Stomach (tissue), 9 donors: ENCODE data around the gene CNTNAP4. TPM values are rescaled to one million over a fixed set of nuclear protein-coding genes. Genes with fewer than 3 reads are reported as not detected.

Source experiments
- DNase-seq, 2 donors: peaks; one replicate each; pipeline versions ENCODE4 v3.0.0 to v3.0.0-alpha.2; 2013 to 2019
- H3K27ac ChIP-seq, 5 donors: fragments of 200-600 bp in 4 of 5; sonication (generic) in 4 of 5; one replicate each; pipeline ENCODE4 v1.5.1; 2013 to 2019; ENCODE audit warnings: mild to moderate bottlenecking in 1 of 5, moderate library complexity in 1 of 5
- H3K27me3 ChIP-seq, 3 donors: fragments of 200-600 bp; sonication (generic); one replicate each; pipeline ENCODE4 v1.5.1; 2017 to 2019; ENCODE audit warnings: mixed run types in 1 of 3
- H3K36me3 ChIP-seq, 4 donors: fragments of 200-600 bp; sonication (generic); 1 replicate in 3 of 4; 2 replicates in 1 of 4; pipeline ENCODE4 v1.5.1; 2016 to 2019
- H3K4me1 ChIP-seq, 4 donors: fragments of 200-600 bp; sonication (generic); one replicate each; pipeline ENCODE4 v1.5.1; 2016 to 2019
- H3K4me3 ChIP-seq, 4 donors: fragments of 200-600 bp; sonication (generic) in 3 of 4; one replicate each; pipeline ENCODE4 v1.5.1; 2016 to 2019; ENCODE audit warnings: mild to moderate bottlenecking in 1 of 4
- H3K9me3 ChIP-seq, 4 donors: fragments of 200-600 bp; sonication (generic); one replicate each; pipeline ENCODE4 v1.5.1; 2016 to 2019
- EP300 ChIP-seq: sonication (generic); formaldehyde crosslinking; IDR thresholded peaks from one replicate; pipeline ENCODE4 v1.6.1; 2017; ENCODE audit warnings: antibody characterized with exemption
- POLR2A ChIP-seq, 4 donors: fragments of 450-650 bp; IDR thresholded peaks; one replicate each; pipeline ENCODE4 v1.6.1; 2016; ENCODE audit warnings: antibody characterized with exemption in 4 of 4, control low read depth in 2 of 4, mild to moderate bottlenecking in 1 of 4, moderate library complexity in 1 of 4
- POLR2AphosphoS5 ChIP-seq, 3 donors: sonication (generic); formaldehyde crosslinking; IDR thresholded peaks; one replicate each; pipeline ENCODE4 v1.6.1; 2016; ENCODE audit warnings: antibody characterized with exemption in 3 of 3
- WGBS, 5 donors: extraction: QIAGEN DNeasy Blood & Tissue Kit in 3 of 5; methylation state at CpG; one replicate each; pipeline versions ENCODE4 v1.1.5 to v1.1.7; 2013 to 2018; 5-methylcytosine and 5-hydroxymethylcytosine counted together
- intact Hi-C: fragments of 100-400 bp; cut with DNase I; formaldehyde crosslinking; loops from one replicate; pipeline ENCODE4 v1.15.1; 2023; ENCODE audit warnings: low total_unique reads
- polyA plus RNA-seq, 3 donors: library from polyadenylated mRNA; stranded (reverse); fragments of 200-250 nt; gene quantifications; one replicate each; pipeline ENCODE4 v1.2.3, GENCODE V29; 2013
- total RNA-seq, 5 donors: library from RNA; depleted of rRNA; stranded (reverse); fragments of >200 nt; gene quantifications; one replicate each; pipeline versions ENCODE4 v1.1.0 to v1.2.3, GENCODE V29; 2014 to 2016
- TF ChIP-seq, protein P1 (sequence below), 7 experiments: fragments of 450-650 bp in 4 of 7; fragments of 200-600 bp in 3 of 7; sonication (generic) in 3 of 7; IDR thresholded peaks; one replicate each; pipeline ENCODE4 v1.5.1; 2016 to 2019; ENCODE audit warnings: antibody characterized with exemption in 7 of 7, control low read depth in 2 of 7, mild to moderate bottlenecking in 1 of 7
- donor health status: healthy with polysubstance abuse.
- donor health status: Bipolar disorder and iron deficiency.
- donor health status: healthy.

CNTNAP4 gene
- total and polyA plus RNA-seq, 8 donors = 1.3 TPM; not detected in 7

DNA sequence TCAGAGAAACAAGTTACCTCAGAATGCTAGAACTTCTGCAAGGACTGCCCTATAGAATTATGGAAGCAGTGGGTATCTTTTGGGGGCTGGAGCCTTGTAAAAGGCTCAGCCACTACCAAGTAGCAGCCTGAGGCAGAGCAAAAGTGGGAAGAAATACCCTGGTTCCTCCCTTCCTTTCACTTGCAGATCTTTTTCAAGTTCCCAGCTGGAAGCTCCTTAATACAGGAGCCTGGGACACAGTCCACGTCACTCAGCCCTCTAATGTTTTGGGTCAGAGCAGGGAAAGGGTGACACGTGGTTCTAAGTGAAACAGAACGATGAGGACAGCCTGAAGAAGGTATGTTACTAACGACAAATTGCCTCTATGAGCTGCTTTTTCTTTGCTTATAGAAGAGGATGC, 93.1 kb downstream of the CNTNAP4 start:
- H3K27ac ChIP-seq = no peak overlapping the region
- peaks cover 3 to 9% (median 4%) of the 10 kb centered on the region in 4 donors for H3K9me3 ChIP-seq
- TF ChIP-seq POLR2AphosphoS5 (IDR thresholded peaks at IDR 0.05) = no peak
- TF ChIP-seq, protein P1, sequence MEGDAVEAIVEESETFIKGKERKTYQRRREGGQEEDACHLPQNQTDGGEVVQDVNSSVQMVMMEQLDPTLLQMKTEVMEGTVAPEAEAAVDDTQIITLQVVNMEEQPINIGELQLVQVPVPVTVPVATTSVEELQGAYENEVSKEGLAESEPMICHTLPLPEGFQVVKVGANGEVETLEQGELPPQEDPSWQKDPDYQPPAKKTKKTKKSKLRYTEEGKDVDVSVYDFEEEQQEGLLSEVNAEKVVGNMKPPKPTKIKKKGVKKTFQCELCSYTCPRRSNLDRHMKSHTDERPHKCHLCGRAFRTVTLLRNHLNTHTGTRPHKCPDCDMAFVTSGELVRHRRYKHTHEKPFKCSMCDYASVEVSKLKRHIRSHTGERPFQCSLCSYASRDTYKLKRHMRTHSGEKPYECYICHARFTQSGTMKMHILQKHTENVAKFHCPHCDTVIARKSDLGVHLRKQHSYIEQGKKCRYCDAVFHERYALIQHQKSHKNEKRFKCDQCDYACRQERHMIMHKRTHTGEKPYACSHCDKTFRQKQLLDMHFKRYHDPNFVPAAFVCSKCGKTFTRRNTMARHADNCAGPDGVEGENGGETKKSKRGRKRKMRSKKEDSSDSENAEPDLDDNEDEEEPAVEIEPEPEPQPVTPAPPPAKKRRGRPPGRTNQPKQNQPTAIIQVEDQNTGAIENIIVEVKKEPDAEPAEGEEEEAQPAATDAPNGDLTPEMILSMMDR (IDR thresholded peaks at IDR 0.05) = no peak
- TF ChIP-seq POLR2A (IDR thresholded peaks at IDR 0.05) = no peak
- TF ChIP-seq EP300 = no peak
- 23 to 41% (median 33%) methylated on average over 4 of the region's 4 CpGs for WGBS, 5 donors
- H3K27me3 ChIP-seq = no peaks in the 10 kb centered on the region
- intact Hi-C loops = no loop called here
- no peak for DNase-seq
- H3K4me3 ChIP-seq = no peak overlapping the region
- H3K4me1 ChIP-seq = no peaks in the 10 kb centered on the region
- H3K36me3 ChIP-seq = no peaks in the 10 kb centered on the region

- H3K27ac ChIP-seq = no peak overlapping the region
- intact Hi-C loops = no loop called here
- no peaks in the 10 kb centered on the region for H3K4me1 ChIP-seq
- 84 to 98% (median 91%) methylated on average over 3 of the region's 3 CpGs for WGBS, 5 donors
- H3K27me3 ChIP-seq = no peaks in the 10 kb centered on the region
- TF ChIP-seq POLR2AphosphoS5 (IDR thresholded peaks at IDR 0.05) (no peak), POLR2A (IDR thresholded peaks at IDR 0.05) (no peak), EP300 (no peak)
- TF ChIP-seq, protein P1 (IDR thresholded peaks at IDR 0.05) = no peak
- H3K36me3 ChIP-seq = no peaks in the 10 kb centered on the region
- no peak overlapping the region for H3K4me3 ChIP-seq
- no peak for DNase-seq
- H3K9me3 ChIP-seq = peaks cover 3 to 9% (median 4%) of the 10 kb centered on the region in 4 donors
These were observed 94.2 kb downstream of the CNTNAP4 start for GRCh38 chr16:76371441-76371840.

DNA sequence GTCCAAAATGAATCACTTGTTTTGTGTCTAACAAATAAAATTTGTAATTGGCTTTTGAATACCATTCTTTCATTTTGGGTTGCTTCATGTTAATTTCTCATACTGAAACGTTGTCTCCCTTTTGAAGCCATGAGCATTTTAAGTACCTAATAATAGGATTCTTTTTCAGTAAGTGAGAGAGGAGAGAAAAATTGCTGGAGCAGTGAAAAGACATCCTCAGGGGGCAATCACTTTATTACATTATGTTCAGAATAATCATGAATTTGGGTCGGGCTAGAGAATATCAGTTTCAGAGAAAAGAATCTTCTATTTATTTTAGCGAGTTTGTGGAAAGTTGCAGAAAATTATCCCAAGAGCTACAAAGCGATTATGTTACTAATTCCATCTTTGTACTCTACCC, 96.8 kb downstream of the CNTNAP4 start:
- DNase-seq = no peak
- WGBS, 5 donors = 70 to 85% (median 84%) methylated on average over 4 of the region's 4 CpGs
- Histone ChIP-seq H3K4me1 (no peaks in the 10 kb centered on the region), H3K4me3 (no peak overlapping the region), H3K36me3 (no peaks in the 10 kb centered on the region), H3K9me3 (no peaks in the 10 kb centered on the region), H3K27ac (no peak overlapping the region), H3K27me3 (no peaks in the 10 kb centered on the region)
- TF ChIP-seq EP300 (no peak), POLR2AphosphoS5 (IDR thresholded peaks at IDR 0.05) (no peak), POLR2A (IDR thresholded peaks at IDR 0.05) (no peak)
- TF ChIP-seq, protein P1 (IDR thresholded peaks at IDR 0.05) = no peak
- intact Hi-C loops = no loop called here

- H3K9me3 ChIP-seq = no peaks in the 10 kb centered on the region
- TF ChIP-seq, protein P1 (IDR thresholded peaks at IDR 0.05) = no peak
- no peak for TF ChIP-seq EP300
- no peak for TF ChIP-seq POLR2AphosphoS5 (IDR thresholded peaks at IDR 0.05)
- TF ChIP-seq POLR2A (IDR thresholded peaks at IDR 0.05) = no peak
- no peaks in the 10 kb centered on the region for H3K27me3 ChIP-seq
- H3K27ac ChIP-seq = no peak overlapping the region
- H3K4me3 ChIP-seq = no peak overlapping the region
- intact Hi-C loops = no loop called here
- 87 to 94% (median 90%) methylated on average over 2 of the region's 2 CpGs for WGBS, 5 donors
- no peak for DNase-seq
- H3K4me1 ChIP-seq = no peaks in the 10 kb centered on the region
- H3K36me3 ChIP-seq = no peaks in the 10 kb centered on the region
These were observed 99.8 kb downstream of the CNTNAP4 start for GRCh38 chr16:76376988-76377387.
